Astrocyte (in vitro differentiated cells and primary cell): ENCODE data around the gene AHNAK.

Experiments
- CTCF ChIP-seq: IDR thresholded peaks from 2 replicates; pipeline ENCODE4 v1.5.1; 2011; ENCODE audit warnings: low read depth, mild to moderate bottlenecking, inconsistent platforms, low read length, moderate library complexity; ENCODE audit not compliant: insufficient read depth
- EZH2 ChIP-seq: IDR thresholded peaks from 2 replicates; pipeline ENCODE4 v1.6.1; 2012; ENCODE audit warnings: mild to moderate bottlenecking, low read length, inconsistent platforms; ENCODE audit not compliant: insufficient read depth

GRCh38 chr11:62547691-62548281 is 1.2 kb upstream of the AHNAK start:
- no peak for TF ChIP-seq CTCF
- no peak for TF ChIP-seq EZH2
